ENCODE measurements around the gene CD247.

DNA sequence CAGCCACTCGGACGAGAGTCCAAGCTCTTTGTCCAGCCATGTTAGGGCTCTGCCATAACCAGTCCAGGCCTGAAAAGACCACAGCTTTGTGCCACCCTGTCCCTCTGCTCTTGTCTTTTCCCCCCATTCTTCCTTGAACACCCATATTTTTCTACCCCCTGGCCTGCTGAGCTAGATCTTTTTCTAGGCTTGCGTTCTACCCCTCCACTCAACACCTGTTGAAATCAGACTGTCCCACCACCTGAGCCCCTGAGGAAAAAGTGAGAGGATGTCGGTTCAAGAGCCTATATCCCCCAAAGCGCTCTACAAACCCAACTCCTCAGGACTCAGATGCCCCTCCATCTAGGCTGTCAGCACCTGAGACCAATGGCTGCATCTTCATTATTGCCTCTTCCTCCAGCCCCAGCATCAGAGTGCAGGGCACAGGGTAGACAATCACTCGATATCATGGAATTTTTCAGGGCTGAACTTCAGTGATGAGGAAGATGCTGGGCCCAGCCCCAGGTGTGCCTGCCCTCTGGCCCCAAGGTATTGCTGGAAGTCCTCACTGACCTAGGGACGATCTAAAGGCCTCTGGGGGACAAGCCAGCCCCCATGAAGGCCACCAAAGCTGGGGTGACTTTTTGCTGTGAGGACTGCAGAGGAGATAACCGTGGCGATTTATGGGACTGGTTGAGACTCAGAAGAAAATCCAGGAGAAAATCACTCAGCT, 75.3 kb downstream of the CD247 start:
- no peak for TF ChIP-seq ZNF274 (IDR thresholded peaks at IDR 0.05; ENCODE audit: low read depth, low read length)
- no peak for TF ChIP-seq YY1 (IDR thresholded peaks at IDR 0.05; ENCODE audit: insufficient read depth, insufficient read length)
- no peak for TF ChIP-seq SUZ12 (IDR thresholded peaks at IDR 0.05; ENCODE audit: extremely low read depth, insufficient read depth, insufficient read length)
